Natural killer cell treated with Interleukin-12 subunit alpha and Interleukin-12 subunit beta and Interleukin-15 and Interleukin-18, amount 100 ng/mL, for 72 hours (primary cell): ENCODE data around the gene MAP7. TPM values are rescaled to one million over a fixed set of nuclear protein-coding genes. Genes with fewer than 3 reads are reported as not detected.

ENCODE experiments used
- ATAC-seq, 2 donors: fragments of 150-1000 bp; cut with Tn5 transposase in 1 of 2; sonication (Bioruptor Pico), chemical (Tn5 transposase) in 1 of 2; 2 replicates each; pipeline ENCODE4 v1.10.0; 2021
- DNase-seq: peaks from one replicate; pipeline ENCODE4 v3.0.0; 2022; ENCODE audit warnings: low spot score
- H3K27ac Mint-ChIP-seq, 2 donors: 1 replicate in 1 of 2; 2 replicates in 1 of 2; pipeline ENCODE4 v1.8.0; 2022; ENCODE audit warnings: mixed read lengths in 2 of 2, mild to moderate bottlenecking in 1 of 2, moderate library complexity in 1 of 2
- H3K27me3 Mint-ChIP-seq, 2 donors: 1 replicate in 1 of 2; 2 replicates in 1 of 2; pipeline ENCODE4 v1.8.0; 2022; ENCODE audit warnings: mixed read lengths in 2 of 2
- H3K36me3 Mint-ChIP-seq: one replicate; pipeline ENCODE4 v1.8.0; 2022; ENCODE audit warnings: mixed read lengths
- H3K4me1 Mint-ChIP-seq, 2 donors: 1 replicate in 1 of 2; 2 replicates in 1 of 2; pipeline ENCODE4 v1.8.0; 2022; ENCODE audit warnings: low read depth in 2 of 2, mixed read lengths in 2 of 2, mild to moderate bottlenecking in 1 of 2
- H3K4me3 Mint-ChIP-seq: one replicate; pipeline ENCODE4 v1.8.0; 2022; ENCODE audit warnings: mixed read lengths
- H3K9me3 Mint-ChIP-seq: 2 replicates; pipeline ENCODE4 v1.8.0; 2022; ENCODE audit warnings: mixed read lengths
- total RNA-seq, 2 donors: library from RNA; stranded (reverse); gene quantifications; one replicate each; pipeline ENCODE4 v1.2.3, GENCODE V29; 2022

The MAP7 gene
- total RNA-seq, 2 donors from 2014 or later: 0.73 to 0.83 TPM

DNA sequence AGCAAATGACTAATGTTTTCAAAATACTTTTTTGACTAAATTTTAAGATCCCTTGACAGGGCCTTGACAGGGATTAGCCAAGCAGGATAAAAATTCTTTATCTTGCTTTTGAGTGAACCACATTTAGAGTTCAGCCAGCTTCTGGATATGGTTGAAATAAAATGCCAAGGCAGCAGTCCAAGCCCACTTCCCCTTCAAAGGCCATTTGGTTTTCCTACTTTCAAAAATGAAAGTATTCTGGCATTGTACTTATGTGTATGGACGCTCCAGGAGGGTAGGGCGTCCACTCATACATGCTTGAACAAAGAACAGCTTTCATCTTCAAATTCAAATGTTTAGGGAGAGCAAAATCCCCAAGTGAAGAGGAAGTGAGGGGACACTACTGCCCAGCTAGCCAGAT lies 178.3 kb downstream of the MAP7 start:
- no peak overlapping the region for H3K27ac Mint-ChIP-seq
- H3K4me1 Mint-ChIP-seq: no peaks in the 10 kb centered on the region
- peaks cover 12 to 28% of the 10 kb centered on the region in 2 donors for H3K27me3 Mint-ChIP-seq
- H3K4me3 Mint-ChIP-seq: no peak overlapping the region
- ATAC-seq (no peak), DNase-seq (no peak)
- H3K36me3 Mint-ChIP-seq: no peaks in the 10 kb centered on the region
- H3K9me3 Mint-ChIP-seq: no peaks in the 10 kb centered on the region

DNA sequence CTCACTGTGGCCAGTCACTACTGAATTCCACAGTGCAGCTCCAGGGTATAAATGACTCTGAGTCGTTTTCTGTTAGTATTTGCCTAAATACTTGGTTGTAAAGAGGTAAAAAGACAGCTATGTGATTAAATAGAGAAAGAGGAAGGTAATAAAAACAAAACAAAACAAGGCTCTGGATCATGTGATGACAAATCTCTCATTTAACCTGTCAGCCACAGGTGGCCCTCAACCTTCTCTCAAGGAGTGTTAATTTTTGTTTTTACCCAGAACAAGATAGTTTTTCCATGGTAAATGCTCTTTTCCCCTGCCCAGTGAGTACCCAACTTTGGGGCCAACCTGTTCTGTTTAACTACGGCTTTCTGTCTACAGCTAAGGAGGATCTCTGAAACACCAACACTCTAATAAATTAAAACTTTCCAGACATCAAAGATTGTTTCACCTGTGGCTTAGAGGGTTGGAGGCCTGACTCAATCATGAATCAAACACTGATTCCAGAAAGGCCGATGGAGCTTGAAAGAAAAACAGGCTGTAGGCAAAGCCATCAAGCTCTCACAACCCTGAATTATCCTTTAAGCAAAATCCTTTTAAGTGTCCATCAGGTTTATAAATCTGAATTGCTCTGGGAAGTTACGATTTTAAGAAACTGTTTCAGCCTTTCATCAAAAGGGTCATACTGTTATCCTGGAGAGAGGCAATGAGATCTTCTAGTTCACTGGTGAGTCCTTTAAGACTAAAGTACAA lies 179.1 kb downstream of the MAP7 start:
- no peak for ATAC-seq
- DNase-seq: no peak
- Mint-ChIP-seq H3K4me1 (peaks cover 1 to 2% of the 10 kb centered on the region in 2 donors), H3K27me3 (peaks cover 8 to 21% of the 10 kb centered on the region in 2 donors), H3K27ac (no peak overlapping the region), H3K36me3 (no peaks in the 10 kb centered on the region), H3K4me3 (no peak overlapping the region), H3K9me3 (no peaks in the 10 kb centered on the region)

DNA sequence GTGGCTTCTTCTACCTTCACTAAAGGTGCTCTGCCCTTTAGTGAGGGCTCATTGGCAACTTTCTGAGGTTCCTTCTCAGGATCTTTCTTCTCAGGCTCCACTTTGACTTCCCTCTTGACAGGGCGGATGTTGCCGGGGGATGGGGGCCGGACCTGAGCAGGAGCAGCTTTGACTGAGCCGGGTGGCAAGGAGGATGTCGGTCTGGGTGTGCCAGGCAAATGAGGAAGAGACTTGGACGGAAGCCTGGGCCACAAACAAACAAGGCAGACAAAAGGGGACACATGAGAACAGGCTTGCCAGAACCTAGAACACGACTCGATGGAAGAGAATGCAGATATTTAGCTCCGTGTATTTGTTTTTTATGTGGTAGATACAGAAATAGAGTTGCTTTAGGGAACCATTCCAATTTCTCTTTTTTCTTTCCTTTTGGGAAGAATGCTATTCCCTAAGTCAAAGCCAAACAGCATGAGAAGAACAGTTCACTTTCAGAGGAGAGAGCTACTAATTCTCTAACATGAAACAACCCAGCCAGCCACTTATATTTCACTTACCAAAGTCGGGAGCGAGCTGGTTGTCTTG lies 184.4 kb downstream of the MAP7 start:
- Mint-ChIP-seq H3K9me3 (no peaks in the 10 kb centered on the region), H3K27me3 (peaks cover 0 to 7% of the 10 kb centered on the region in 2 donors), H3K4me1 (peaks cover 7 to 8% of the 10 kb centered on the region in 2 donors), H3K36me3 (no peaks in the 10 kb centered on the region), H3K4me3 (no peak overlapping the region), H3K27ac (no peak overlapping the region)
- peak in 1 of 2 donors; percentile 70 for ATAC-seq
- DNase-seq: no peak

DNA sequence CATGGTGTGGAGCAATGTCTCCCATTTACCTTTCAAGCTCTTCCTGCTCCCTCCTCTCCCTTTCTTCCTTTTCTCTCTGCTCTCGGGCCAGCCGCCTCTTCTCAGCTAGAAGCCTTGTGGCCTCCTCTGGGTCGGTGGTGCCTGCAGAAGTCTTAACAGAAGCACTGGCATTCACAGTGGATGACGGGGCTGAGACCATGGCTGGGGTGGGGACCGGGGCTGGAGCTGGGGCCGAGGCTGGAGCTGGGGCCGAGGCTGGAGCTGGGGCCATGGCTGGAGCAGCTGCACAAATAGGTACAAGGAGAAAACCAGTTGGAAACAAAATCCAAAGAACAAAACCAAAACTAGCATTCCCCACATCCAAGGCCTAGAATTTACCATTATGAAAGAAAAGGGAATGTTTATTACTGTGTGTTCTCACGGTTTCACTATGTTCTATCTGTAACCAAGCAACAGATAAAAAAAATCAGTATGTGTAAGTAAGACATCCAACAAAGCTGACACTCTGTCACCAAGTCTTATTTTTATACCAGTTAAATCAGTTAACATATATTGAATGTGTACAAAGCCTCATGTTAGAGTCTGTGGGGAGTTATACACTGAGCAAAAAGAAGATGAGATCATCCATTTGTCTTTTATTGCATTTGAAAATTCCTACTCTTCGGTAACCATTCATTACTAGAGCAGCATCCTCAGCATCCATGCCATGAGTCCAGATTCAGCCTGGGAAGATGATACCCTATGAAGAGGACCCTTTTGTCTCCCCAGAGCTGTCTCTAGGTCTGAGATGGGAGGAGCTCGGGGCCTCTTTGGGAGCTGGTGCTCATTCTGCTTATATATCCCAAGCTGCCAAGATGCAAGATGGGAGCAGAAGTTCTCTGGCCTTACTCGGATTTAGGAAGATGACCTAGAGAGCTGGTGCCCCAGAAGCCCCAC lies 187.5 kb downstream of the MAP7 start:
- no peak for DNase-seq
- Mint-ChIP-seq H3K36me3 (no peaks in the 10 kb centered on the region), H3K4me3 (no peak overlapping the region), H3K27ac (no peak overlapping the region), H3K9me3 (no peaks in the 10 kb centered on the region), H3K27me3 (peaks cover 0 to 7% of the 10 kb centered on the region in 2 donors), H3K4me1 (peaks cover 7 to 8% of the 10 kb centered on the region in 2 donors)
- ATAC-seq: no peak

DNA sequence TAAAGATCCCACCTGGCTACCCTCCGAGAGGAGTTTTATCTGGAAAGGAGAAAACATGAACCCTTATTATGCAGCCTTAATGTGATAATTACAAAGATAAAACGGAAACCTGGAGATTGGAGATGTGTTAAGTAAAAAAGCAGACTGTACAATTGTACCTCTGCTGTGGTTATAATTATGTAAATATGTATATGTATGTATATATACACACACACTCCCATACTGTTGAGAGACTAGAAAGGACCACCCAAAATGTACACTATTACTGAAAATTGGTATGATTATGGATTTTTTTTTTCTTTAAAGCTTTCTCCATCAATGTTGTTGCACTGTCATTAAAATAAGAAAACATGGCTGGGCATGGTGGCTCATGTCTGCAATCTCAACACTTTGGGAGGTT lies 188.4 kb downstream of the MAP7 start:
- H3K27ac Mint-ChIP-seq: no peak overlapping the region
- H3K27me3 Mint-ChIP-seq: peaks cover 0 to 7% of the 10 kb centered on the region in 2 donors
- H3K9me3 Mint-ChIP-seq: no peaks in the 10 kb centered on the region
- DNase-seq: no peak
- ATAC-seq: no peak
- no peaks in the 10 kb centered on the region for H3K36me3 Mint-ChIP-seq
- H3K4me3 Mint-ChIP-seq: no peak overlapping the region
- peaks cover 7 to 8% of the 10 kb centered on the region in 2 donors for H3K4me1 Mint-ChIP-seq

DNA sequence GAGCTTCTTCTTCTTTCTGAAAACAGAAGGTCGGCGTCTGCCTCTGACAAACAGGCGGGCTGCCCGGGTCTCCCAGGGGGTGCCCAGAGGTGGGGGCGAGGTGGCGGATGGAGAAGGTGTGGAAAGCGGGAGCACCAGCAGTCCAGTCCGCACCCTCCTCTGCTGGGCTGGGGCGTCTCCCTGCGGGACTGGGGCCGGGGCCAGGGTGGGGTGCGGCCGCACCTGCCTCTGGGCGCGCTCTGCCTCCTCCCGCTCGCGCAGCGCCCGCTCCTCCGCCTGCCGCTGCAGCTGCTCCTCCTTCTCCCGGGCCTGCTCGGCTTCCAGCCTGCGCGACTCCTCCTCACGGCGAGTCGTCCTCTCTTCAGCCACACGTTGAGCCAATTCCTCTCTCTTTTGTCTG lies 189.4 kb downstream of the MAP7 start:
- Mint-ChIP-seq H3K36me3 (no peaks in the 10 kb centered on the region), H3K9me3 (no peaks in the 10 kb centered on the region), H3K27me3 (peaks cover 0 to 7% of the 10 kb centered on the region in 2 donors), H3K27ac (no peak overlapping the region), H3K4me1 (peaks cover 2% of the 10 kb centered on the region in 2 donors), H3K4me3 (no peak overlapping the region)
- DNase-seq: no peak
- no peak for ATAC-seq

DNA sequence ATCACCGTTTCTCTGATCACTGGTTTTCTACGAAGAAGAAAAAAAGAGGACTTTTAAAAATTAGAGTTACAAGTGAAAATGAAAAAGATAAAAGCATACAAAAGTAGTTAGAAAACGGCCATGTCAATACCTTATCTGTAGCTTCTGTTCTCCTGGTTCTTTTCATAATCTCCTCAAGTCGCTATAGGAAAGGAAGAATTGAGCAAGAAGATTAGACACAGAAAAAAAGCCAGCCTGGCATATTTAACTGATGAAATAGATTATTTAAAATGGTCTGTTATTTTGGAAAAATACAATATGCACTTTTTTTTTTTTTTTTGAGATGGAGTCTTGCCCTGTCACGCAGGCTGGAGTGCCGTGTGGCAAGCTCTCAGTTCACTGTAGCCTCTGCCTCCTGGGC lies 190.4 kb downstream of the MAP7 start:
- no peak for DNase-seq
- Mint-ChIP-seq H3K9me3 (no peaks in the 10 kb centered on the region), H3K36me3 (no peaks in the 10 kb centered on the region), H3K27me3 (peaks cover 0 to 1% of the 10 kb centered on the region in 2 donors), H3K4me3 (no peak overlapping the region), H3K27ac (no peak overlapping the region), H3K4me1 (no peaks in the 10 kb centered on the region)
- ATAC-seq: no peak

DNA sequence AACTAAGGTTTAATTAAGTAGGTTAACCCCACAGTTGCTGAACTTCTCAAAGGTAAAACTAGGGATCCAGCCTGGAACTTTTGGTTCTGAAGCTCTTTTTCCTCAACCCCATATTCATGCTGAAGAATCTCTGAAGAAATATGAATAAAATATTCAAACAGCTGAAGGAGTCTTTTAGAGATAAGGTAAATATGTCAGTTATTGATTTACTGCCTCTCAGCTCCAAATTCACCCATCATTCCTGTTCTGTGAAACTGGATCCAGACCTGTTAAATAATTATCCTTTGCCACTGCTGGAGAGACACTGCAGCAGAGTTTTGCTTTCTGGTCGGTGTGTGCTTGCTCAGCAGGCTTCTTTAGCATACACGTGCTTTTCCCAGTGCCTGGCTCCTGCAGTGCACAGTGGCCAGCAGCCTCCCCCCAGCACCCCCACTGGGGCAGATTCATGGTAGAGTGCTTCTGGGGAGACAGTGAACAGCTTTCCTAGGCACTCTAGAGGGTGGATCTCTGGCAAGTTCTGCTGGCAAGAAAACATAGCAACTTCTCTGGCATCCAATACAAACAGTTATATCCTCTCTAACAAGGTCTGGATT lies 198.6 kb downstream of the MAP7 start:
- DNase-seq: no peak
- H3K4me3 Mint-ChIP-seq: no peak overlapping the region
- no peaks in the 10 kb centered on the region for H3K4me1 Mint-ChIP-seq
- H3K27me3 Mint-ChIP-seq: no peaks in the 10 kb centered on the region
- no peak for ATAC-seq
- no peaks in the 10 kb centered on the region for H3K36me3 Mint-ChIP-seq
- no peaks in the 10 kb centered on the region for H3K9me3 Mint-ChIP-seq
- no peak overlapping the region for H3K27ac Mint-ChIP-seq

DNA sequence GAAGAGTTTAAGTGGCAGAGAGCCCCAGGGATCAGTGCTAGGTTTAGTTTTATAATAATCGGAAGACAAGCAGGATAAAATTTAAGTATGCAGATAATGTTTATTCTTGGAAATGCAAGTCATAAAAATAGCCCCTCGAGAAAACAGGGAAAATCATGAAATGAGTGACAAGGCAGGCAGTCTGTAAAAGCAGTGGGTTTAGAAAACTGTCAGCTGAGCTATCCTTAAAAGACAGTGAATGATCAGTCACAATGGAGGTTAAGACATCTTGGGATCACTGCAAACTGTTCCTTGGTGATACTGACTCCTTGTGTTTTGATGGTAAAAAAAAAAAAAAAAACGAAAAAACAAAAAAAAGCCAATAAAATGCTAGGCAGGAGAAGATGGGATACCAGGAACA lies 199.3 kb downstream of the MAP7 start:
- Mint-ChIP-seq H3K9me3 (no peaks in the 10 kb centered on the region), H3K27ac (no peak overlapping the region), H3K4me3 (no peak overlapping the region), H3K27me3 (no peaks in the 10 kb centered on the region), H3K4me1 (no peaks in the 10 kb centered on the region), H3K36me3 (no peaks in the 10 kb centered on the region)
- ATAC-seq: no peak
- DNase-seq: no peak

DNA sequence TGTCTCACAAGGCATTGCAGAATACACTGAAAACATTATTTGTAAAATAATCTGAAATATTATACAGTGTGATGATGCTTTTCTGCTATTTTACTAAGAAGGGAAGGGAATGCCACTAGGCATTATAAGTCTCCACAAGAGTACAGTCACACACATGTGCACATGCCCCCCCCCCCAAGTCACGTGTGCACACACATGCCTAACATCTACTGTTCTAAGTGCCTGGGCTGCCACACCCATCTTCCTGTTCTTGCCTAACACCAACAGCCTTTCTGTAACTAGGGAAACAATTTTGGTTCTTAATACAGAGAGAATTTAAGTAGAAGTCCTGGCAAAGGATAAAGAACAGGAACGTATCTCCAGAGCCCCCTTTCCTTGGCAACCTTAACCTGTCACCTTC lies 202.4 kb downstream of the MAP7 start:
- H3K36me3 Mint-ChIP-seq: no peaks in the 10 kb centered on the region
- H3K27me3 Mint-ChIP-seq: no peaks in the 10 kb centered on the region
- DNase-seq (no peak), ATAC-seq (no peak)
- no peaks in the 10 kb centered on the region for H3K9me3 Mint-ChIP-seq
- H3K27ac Mint-ChIP-seq: no peak overlapping the region
- no peak overlapping the region for H3K4me3 Mint-ChIP-seq
- no peaks in the 10 kb centered on the region for H3K4me1 Mint-ChIP-seq

DNA sequence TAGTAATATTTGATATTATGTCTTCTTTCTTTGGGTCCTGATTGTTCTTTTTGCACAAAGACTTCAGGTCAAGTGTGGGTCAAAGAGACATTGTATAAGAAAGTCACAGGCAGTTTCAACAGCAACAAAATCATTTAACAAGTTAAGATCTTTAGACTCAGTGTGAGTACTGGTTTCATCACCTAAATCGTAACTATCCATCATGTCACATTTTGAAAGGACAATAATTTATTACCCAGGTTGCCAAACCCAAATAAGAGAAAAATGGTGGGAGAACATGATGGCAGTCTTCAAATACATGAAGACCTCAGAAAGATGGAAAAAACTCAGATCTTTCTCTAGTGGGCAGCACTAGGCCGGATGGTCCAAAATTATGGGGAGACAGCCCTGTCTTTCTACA lies 205.1 kb downstream of the MAP7 start:
- Mint-ChIP-seq H3K4me1 (no peaks in the 10 kb centered on the region), H3K27me3 (no peaks in the 10 kb centered on the region), H3K4me3 (no peak overlapping the region), H3K36me3 (no peaks in the 10 kb centered on the region), H3K9me3 (no peaks in the 10 kb centered on the region), H3K27ac (no peak overlapping the region)
- DNase-seq: no peak
- ATAC-seq: no peak

DNA sequence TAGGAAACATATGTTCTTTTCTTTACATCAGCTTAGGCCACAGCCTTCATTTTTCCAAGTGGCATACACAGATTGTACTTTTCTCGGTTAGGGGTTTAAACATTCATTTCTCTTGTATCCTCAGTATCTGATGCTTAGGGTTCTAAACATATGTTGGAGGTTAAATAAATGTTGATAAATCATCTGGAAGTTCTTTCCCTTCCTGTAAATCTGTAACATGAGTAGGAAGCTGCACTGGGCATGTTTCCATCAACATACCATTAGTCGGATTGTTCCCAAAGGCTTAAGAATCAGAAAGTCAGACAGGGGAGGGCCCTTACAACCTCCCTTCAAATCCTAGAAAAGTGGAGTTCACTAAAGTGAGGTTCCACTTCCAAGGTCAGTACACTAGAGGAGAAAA lies 205.8 kb downstream of the MAP7 start:
- H3K36me3 Mint-ChIP-seq: no peaks in the 10 kb centered on the region
- no peaks in the 10 kb centered on the region for H3K9me3 Mint-ChIP-seq
- no peak overlapping the region for H3K27ac Mint-ChIP-seq
- H3K4me1 Mint-ChIP-seq: no peaks in the 10 kb centered on the region
- no peak for DNase-seq
- no peak for ATAC-seq
- H3K27me3 Mint-ChIP-seq: no peaks in the 10 kb centered on the region
- no peak overlapping the region for H3K4me3 Mint-ChIP-seq

DNA sequence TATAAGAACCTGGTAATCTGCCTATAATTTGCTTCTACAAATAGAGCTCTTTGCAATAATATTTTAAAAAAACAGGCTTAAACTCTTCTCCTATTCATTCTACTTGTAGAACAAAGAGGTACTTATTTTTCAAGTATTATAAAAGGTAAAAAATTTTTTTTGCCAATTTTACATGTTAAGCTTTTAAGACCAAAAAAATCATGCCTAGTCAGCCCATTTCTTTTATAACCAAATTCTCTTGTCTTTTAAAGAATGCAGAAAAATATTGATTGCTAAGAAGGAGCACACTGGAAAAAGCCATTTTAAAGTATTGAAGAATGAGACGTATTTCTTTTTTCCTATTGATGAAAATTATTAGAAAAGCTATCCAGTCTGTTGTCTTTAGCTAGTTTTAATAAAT lies 206.5 kb downstream of the MAP7 start:
- no peak for ATAC-seq
- H3K27ac Mint-ChIP-seq: no peak overlapping the region
- H3K36me3 Mint-ChIP-seq: no peaks in the 10 kb centered on the region
- H3K4me1 Mint-ChIP-seq: no peaks in the 10 kb centered on the region
- no peaks in the 10 kb centered on the region for H3K9me3 Mint-ChIP-seq
- H3K27me3 Mint-ChIP-seq: no peaks in the 10 kb centered on the region
- no peak for DNase-seq
- H3K4me3 Mint-ChIP-seq: no peak overlapping the region

DNA sequence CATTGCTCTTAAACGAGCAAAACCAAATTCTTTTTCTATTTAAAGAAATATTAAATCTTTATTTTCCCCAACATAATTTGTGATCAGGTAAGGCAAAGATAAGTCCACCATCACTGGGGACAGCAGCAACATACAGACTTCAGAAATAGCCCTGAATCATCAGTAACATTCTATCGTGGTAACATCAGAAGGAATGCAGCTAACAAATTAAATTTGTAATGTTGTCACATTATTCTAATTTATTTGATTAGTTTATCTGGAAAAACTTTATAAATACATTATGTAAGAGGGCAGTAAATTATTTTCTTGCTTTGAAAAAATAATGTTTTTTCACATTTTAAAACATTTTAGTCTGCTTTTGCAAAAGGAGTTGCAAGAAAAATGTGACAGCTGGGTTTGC lies 206.9 kb downstream of the MAP7 start:
- no peaks in the 10 kb centered on the region for H3K4me1 Mint-ChIP-seq
- H3K9me3 Mint-ChIP-seq: no peaks in the 10 kb centered on the region
- ATAC-seq (no peak), DNase-seq (no peak)
- H3K4me3 Mint-ChIP-seq: no peak overlapping the region
- no peaks in the 10 kb centered on the region for H3K27me3 Mint-ChIP-seq
- H3K27ac Mint-ChIP-seq: no peak overlapping the region
- no peaks in the 10 kb centered on the region for H3K36me3 Mint-ChIP-seq
